ENCODE measurements around the gene GALT.
"Not testable (repeated sequence)": the region's sequence is repeated elsewhere in the genome, so short reads cannot be mapped to it uniquely, and the experiment has no call there.

Gene GALT

DNA sequence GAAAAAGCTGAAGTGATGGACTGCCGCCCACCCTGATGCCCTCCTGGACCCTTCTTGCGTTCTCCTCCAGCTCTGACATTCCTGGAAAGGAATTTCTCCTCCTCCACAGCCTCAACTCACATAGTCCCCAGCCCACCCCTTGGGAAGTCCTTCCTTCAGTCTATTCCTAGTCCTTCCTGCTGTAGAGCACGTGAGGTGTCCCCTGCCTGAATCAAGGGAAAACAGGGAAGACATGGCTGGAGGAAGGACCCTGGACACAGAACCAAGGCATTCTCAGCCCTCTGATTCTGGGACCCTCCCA is 21.3 kb upstream of the GALT start:
- no peak for DNase-seq

DNA sequence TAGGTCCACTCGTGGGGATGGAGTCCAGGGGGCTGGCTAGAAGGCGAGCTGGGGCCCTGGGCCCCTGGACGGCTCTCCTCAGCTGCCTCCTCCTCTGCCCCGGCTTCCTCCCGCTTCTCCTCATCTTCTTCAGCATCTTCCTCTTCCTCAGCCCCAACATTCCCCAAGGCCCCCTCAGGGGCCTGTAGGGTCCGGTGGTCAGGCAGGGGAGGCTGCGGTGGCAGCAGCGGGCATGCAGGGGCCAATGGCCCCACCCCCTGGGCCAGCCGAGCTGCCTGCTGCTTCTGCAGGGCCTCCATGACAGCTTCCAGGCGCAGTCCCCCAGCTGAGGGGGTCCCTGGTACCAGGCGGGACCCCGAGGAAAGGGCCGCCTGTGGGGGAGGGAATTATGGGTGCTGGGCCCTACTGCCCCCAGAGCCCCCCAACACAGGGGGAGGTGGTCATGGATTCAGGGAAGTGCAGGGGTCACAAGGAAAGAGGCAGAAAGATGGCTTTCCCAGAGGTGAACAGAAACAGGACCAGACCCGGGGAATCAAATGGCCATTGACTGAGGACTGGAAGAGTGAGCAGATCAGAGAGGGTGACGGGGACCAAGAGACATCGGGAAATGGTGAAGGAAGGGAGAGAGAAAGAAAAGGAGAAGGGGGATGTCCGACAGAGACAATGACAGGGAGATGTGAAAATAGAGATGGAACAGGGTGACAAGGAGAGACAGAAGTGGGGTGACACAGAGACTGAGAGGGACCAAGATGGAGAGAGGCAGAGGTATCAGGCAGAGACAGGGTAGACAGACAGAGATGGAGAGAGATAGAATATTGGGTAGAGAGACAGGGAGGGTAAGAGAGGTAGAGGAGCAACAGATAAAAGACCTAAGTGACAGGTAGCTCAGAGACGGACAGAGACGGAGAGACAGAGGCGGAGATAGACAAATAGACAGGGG is 18.5 kb upstream of the GALT start:
- DNase-seq, result no peak

DNA sequence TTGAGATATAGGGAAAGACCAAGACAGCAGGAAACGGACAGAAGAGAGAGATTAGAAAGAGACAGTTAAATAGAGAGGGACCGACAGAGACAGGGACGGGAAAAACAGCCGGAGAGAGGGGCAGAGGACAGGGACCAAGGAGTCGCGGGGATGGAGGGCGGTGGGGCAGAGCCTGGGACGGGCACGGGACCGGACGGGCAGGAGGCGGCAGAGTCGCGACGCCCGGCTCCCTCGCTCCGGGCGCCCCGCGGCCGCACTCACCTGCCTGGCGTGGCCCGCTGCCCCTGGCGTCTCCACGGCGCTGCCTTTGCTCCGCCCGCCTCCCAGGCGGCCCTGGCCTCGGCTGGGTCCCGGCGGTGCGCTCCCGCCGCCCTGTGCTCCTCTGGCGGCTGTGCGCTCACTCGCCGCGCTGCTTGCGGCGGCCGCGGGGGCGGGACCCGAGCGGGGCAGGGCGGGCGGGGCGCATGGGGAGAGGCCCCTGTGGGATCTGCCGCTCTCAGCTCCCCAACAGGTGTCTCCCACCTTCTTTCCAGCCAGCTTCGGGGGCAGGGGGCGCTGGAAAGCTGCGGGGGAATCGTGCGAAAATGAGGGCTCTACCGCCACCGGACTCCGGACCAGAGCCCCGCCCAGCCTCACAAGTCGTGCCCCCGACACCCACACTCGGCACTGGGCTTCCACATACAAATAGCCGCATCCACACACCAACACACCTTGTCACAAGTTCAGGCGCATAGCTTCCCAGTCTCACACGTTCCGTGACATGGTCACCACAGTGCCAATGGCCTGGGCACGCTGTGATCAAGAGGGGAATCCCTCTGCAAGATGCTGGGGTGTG is 17.6 kb upstream of the GALT start, which contains the start of gene ARID3C:
TSS of gene ARID3C (minus strand) at position 411 of the 835 bp plus-strand sequence. CDS start 1,052 bp downstream, outside the sequence.
- DNase-seq, result peak in 1 of 56 donors; percentile 31

DNA sequence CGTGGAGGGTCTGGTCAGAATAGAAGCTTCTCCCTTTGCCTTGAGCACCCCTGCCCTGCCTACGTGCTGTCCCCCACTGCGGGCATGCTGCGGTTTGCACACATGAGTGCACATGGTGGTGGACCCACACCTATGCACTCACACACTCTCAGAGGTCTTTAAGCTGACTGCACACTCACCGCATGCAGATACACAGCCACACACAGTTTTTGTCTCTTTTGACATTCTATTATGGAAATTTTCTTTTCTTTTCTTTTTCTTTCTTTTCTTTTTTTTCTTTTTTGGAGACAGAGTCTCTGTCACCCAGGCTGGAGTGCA is 17.0 kb upstream of the GALT start:
- no peak for DNase-seq

DNA sequence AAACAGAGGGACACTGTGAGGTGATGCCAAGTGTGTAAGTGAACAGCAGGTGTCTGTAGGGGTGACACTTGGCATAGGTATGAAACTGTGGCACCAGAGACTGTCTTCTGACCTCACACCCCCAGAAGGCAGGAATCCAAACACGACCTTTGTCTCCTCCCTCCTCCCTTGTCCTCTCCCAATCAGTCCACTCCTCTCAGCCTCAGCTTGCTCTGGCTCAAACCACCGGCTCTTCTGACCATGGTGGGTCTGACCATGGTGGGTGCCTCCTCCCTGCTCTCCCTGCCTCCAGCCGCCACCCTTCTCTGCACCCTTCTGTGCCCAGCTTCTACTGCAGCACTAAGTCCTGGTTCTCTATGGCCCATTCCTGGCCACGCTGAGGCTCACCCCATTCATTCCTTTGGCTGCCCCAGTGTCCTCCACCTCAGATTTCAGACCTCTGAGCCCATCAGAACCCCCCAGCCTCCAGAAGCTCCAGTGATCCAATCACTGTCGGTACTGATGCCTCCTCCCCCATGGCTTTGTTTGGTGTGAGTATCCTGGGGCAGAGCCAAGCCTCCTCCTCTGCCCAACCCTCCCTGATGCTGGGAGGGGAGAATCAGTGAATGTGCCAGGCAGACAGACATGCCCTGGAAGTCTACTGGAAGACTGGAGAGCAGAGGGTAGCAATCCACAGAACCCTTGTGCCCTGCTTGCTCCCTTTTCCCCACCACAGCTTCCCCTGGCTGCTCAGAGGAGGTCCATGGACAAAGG is 15.9 kb upstream of the GALT start:
- no peak for DNase-seq

DNA sequence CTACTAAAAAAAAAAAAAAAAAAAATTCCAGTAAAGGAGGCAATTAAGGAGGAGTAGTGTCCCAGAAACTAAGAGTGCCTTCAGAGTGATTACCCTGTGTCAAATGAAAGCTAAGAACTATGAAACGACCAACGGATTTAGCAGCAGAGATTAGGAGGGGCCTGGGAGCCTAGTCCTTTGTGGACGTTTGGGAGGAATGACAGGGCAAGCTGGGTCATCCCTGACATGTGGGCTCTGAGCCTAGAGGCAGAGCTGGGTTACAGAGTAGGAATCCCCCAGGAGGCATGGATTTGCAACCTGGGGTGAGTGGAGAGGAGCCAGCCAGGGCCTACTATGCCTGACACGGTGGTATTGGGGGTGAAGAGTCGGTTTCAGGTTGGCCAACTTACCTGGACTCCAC is 13.3 kb upstream of the GALT start:
- no peak for DNase-seq

GRCh38 chr9:34633851-34634550 is 12.5 kb upstream of the GALT start:
- peak in 43 of 56 donors; percentile 7 to 81 (median 41) for DNase-seq

DNA sequence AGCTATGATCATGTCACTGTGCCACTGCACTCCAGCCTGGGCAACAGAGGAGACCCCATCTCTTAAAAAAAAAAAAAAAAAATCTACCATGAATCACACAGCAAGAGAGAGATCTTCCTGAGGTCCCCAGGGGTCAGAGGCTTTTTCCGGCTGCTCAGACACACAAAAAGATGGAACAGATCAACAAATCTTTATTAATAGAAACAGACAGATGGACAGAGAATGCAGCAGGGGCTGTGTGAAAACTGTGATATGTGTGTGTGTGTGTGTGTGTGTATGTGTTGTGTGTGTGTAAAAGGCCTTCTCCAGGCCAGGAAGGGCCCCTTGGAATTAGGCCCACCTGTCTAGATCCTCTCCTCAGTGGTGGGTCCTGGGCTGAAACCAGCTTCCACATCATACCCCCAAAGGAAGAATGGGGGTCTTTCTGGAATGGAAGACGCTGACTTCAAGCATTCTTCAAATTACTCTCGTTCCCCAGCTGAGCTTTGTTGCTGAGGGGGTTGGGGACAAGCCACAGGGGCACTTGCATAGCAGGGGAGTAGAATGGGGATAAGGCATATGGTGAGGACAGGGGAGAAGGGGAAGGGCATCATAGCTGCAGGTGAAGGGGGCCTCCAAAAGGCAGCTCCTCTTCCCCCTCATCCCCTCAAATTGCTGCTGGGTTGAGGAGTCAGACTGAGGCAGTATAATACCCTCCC is 11.8 kb upstream of the GALT start:
- no peak for DNase-seq

GRCh38 chr9:34635556-34635955 is 10.9 kb upstream of the GALT start:
- DNase-seq, result no peak

DNA sequence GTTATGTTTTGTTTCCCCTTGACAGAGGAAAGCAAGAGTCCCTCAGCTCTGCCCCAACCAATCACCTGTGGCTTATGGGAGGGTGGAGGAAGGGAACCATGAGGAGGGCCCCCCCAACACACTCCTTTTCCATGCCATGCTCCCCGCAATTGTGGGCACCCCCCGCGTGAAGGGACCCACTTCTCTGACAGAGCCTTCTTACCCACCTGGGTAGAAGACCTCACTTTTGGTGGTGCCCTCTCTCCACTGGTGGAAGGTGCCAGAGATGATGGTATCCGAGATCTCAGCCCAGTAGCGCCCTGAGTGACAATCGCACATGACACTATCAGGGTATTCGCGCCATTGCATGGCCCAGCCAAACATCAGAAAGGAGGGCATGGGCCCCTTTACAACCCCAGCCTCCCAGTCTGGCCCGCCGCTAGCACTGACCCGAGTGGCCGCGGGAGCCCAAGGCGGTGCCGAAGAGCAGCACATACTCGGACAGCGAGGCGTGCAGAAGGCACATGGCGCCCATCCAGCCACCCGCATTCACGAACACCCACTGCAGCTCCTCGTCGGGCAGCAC is 9.6 kb upstream of the GALT start:
- peak in 6 of 56 donors; percentile 33 to 60 (median 45) for DNase-seq

GRCh38 chr9:34637356-34638137 is 8.9 kb upstream of the GALT start, which contains the start of gene SIGMAR1:
Gene SIGMAR1 (minus strand): TSS chr9:34637787. CDS start chr9:34637697, 90 bp downstream.
- peak; percentile 60 to 96 (median 88) for DNase-seq

DNA sequence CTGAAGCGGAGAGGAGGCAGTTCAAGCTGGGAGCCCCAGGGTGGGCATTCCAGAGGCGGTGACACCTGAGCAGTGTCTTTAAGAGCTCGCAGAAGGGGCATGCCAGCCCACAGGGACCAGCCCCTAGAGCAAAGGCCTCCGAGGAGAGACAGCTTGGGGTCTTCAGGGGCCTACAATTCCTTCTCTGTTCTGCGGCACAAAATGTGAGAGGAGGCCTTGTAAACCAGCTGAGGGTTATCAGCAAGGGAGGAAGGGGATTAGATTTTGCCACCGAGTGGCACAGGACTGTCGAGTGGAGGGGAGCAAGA is 8.4 kb upstream of the GALT start:
- no peak for DNase-seq

DNA sequence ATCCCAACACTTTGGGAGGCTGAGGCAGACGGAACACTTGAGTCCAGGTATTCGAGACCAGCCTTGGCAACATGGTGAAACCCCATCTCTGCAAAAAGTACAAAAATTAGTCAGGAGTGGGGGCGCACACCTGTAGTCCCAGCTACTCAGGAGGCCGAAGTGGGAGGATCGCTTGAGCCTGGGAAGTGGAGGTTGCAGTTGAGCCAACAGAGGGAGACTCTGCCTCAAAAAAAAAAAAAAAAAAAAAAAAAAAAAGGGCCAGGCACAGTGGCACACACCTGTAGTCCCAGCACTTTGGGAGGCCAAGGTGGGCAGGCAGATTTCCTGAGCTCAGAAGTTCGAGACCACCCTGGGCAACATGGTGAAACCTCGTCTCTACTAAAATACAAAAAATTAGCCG is 7.2 kb upstream of the GALT start:
- not testable (repeated sequence) for DNase-seq

DNA sequence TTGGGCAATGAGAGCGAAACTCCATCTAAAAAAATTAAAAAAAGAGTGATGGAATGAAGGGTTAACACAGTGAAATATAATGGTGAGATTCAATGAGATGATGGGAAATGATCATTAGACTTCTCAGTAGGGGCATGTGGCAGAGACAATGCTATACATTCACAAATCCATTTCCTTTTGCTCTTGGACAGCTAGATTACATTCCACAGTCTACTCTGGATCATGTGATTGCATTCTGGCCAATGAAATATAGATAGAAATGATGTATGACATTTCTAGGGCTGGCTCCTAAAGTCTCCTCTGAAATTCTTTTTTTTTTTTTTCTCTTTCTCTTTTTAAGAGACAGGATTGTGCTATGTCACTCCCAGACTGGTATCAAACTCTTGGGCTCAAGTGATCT is 3.8 kb upstream of the GALT start:
- no peak for DNase-seq

DNA sequence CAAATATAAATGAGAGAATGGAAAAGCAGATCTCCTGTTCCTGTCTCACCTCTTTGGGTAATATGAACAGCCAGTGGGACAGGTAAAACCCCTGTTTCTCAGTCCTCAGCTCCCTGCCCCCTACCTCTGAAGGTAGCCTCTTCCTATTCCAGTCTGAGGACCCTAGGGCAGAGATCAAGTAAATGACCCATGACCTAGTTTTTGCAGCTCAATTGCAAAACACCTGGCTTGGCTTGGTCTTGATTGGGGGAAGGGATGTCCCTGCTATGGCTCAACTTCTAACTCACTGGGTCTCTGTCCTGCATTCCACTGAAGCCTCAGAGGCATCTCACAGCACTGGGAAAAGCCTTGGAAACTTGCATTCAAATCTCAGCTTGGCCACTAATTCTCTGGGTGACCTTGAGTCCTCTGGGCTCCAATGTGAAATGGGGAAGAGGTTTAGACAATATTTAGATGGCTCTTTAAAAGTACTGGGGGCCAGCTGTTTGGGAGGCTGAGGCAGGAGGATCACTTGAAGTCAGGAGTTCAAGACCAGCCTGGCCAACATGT is 1.6 kb upstream of the GALT start:
- no peak for DNase-seq

DNA sequence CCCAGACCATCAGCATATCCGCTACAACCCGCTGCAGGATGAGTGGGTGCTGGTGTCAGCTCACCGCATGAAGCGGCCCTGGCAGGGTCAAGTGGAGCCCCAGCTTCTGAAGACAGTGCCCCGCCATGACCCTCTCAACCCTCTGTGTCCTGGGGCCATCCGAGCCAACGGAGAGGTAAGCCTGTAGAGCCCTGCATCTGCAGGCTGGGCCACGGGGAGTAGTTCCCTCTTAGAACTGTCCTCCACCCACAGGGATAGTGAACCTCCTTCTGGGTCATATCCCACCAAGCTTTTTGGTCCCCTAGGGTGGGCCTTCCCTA is 569 bp downstream of the GALT start:
- DNase-seq, result peak in 1 of 56 donors; percentile 55

- no peak for DNase-seq
Measured at GRCh38 chr9:34647651-34648050, 1.2 kb downstream of the GALT start.

- no peak for DNase-seq
Measured at GRCh38 chr9:34648673-34649072, 2.2 kb downstream of the GALT start.

GRCh38 chr9:34650816-34651215 is 4.3 kb downstream of the GALT start:
- DNase-seq, result peak in 29 of 56 donors; percentile 6 to 76 (median 26)
